ENCODE data around the gene WAC.

- TF ChIP-seq CTCF (IDR thresholded peaks at IDR 0.05): peak; percentile 82 to 95 (median 90)
- no peak for TF ChIP-seq POLR2A (IDR thresholded peaks at IDR 0.05)
Measured at GRCh38 chr10:28663576-28664368, 130.9 kb downstream of the WAC start.

All from thyroid gland (tissue), 4 donors.